GM18867 (cell line): ENCODE results near the gene ALOX15B.
"Not testable (repeated sequence)": the region's sequence is repeated elsewhere in the genome, so short reads cannot be mapped to it uniquely, and the experiment has no call there.

ENCODE experiments used
- ATAC-seq: cut with Tn5 transposase; IDR thresholded peaks from one replicate; pipeline ENCODE4 v1.9.1; 2021; ENCODE audit warnings: mild to moderate bottlenecking, moderate library complexity; ENCODE audit not compliant: unreplicated experiment

The ALOX15B gene

DNA sequence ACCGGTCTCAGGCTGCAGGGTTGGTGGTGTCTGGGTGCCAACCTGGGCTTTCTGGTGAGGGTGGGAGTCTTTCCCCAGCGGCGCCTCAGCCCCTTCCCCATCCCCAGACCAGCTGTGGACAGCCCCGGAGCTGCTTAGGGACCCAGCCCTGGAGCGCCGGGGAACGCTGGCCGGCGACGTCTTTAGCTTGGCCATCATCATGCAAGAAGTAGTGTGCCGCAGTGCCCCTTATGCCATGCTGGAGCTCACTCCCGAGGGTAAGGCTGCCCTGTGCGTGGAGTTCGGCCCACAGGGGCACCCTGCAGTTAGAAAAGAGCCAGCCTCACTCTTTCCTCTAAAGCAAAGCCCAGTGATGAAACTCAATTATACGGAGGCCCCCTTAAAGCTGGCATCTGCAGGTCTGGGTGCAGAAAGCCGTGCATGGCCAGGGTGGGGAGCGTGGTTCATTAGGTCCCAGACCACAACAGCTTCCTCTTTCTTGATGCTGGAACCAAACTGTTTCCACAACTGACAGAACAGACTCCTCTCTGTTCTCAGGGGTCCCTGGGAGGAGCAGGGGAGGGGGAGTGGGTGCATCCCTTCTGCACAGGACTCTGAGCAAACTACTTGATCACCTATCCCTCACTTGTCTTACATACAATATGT, 25.7 kb upstream of the ALOX15B start:
- ATAC-seq = no peak

- ATAC-seq = no peak
Observed at GRCh38 chr17:8013731-8014557, 24.9 kb upstream of the ALOX15B start.

DNA sequence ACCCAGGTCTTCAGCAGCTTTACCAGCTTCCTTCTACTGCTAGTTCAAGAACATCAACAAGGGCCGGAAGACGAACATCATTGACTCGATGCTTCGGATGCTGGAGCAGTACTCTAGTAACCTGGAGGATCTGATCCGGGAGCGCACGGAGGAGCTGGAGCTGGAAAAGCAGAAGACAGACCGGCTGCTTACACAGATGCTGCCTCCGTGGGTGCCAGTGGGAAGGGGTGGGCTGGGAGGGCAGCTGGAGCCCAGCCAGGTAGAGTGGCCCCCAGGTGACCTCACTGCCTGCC, 24.4 kb upstream of the ALOX15B start:
- no peak for ATAC-seq

DNA sequence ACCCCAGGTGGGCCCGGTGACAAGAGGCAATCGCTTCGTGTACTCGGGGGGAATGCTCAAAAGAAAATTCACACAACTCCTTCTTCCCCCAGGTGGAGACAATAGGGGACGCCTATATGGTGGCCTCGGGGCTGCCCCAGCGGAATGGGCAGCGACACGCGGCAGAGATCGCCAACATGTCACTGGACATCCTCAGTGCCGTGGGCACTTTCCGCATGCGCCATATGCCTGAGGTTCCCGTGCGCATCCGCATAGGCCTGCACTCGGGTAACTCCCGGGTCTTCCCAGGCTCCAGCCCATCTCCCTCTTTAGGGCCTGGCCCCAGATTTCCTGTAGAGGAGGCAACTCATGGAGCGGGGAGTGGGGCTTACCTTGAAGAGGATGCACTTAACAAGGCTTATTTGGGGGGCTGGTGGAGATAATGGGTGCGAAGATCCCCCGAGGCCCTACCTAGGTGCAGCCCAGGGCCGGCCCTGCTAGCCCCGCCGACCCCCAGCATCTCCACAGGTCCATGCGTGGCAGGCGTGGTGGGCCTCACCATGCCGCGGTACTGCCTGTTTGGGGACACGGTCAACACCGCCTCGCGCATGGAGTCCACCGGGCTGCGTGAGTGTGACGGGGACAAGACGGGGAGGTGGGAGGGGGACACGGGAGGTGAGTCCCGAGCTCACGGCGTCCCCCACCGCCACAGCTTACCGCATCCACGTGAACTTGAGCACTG, 23.5 kb upstream of the ALOX15B start:
- no peak for ATAC-seq

- ATAC-seq = no peak
Observed at GRCh38 chr17:8015957-8016631, 22.8 kb upstream of the ALOX15B start.

GRCh38 chr17:8016632-8017424, 22.0 kb upstream of the ALOX15B start:
- ATAC-seq = no peak

GRCh38 chr17:8018436-8018835, 20.4 kb upstream of the ALOX15B start:
- ATAC-seq = no peak

- ATAC-seq = no peak
Observed at GRCh38 chr17:8019166-8019565, 19.7 kb upstream of the ALOX15B start.

GRCh38 chr17:8019665-8020650, 18.9 kb upstream of the ALOX15B start:
- no peak for ATAC-seq

DNA sequence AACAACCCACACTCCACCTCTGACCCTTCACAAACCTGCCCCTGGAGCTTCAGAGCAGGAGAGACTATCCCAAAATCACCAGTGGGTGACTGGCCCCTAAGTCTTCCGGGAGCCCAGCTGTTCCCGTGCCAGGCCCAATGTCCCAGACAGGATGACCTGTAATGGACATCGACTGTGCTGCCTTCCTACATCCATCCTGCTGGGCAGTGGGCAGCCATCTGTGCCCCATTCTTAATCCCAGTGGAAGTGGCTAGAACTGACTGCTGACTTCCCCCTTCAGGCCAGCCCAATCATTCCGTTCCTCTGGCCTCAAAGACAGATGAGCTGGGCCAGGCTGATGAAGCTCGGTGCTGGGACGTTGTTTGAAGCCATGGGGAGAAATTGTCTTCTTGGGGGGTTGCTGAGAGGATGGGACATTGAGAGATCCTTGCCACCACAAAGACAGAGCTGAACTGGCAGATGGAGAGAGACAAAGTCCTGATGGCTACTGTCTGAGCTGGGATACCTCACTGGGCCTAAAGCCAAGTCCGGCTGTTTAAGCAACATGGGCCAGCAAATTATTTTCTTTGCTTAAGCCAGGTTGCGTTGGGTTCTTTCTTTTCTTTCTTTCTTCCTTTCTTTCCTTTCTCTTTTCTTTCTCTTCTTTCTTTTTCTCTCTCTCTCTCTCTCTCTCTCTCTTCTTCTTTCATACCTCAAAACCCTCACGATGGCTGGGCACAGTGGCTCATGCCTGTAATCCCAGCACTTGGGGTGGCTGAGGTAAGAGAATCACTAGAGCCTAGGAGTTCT, 17.9 kb upstream of the ALOX15B start:
- ATAC-seq = no peak

GRCh38 chr17:8021565-8022359, 17.1 kb upstream of the ALOX15B start:
- no peak for ATAC-seq

DNA sequence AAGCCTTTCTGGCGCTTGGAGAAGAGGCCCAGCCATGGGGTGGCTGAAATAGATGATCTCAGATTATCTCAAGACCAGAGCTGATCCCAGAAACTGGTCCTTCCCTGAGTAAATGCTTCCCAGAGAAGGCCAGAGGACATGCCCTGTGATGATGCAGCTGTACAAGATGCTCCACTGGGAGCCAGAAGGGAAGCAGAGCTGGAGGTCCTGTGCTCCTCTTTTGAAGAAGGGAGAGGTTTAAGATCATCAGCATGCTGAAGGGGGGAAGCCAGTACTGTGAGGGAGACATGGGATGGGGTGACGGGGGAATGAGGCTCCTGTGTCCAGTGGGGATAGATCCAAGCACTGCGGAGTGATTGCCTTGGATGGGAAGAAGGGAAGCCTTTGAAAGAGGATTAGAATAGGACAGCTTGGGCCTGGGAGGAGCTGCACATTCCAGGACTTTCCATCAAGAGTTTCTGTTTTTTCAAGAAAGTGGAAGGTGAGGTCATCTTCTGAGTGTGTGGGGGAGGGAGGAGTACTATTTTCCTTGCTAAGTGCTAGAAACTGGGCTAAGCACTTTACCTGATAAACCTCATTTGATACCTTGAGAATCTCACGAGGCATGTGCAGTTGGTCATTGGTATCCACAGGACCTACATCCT, 16.4 kb upstream of the ALOX15B start:
- no peak for ATAC-seq

DNA sequence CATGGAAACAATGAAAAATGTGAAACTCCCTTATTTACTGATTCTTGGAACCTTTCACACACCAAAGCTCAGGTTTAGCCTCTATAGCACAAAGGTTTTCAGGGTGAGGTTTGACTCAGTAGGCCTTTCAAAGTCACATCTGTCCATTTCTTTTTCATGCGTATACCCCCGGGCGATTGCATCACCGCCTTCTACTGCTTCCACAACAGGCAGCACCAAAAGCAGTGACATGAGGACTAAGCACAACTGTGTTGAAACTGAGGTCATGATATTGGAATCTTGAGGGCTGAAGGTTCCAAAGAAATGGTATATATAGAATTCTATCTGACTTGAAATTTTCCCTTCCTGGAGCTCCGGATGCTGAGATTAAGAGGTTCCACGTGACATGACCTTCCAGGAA, 14.7 kb upstream of the ALOX15B start:
- not testable (repeated sequence) for ATAC-seq

DNA sequence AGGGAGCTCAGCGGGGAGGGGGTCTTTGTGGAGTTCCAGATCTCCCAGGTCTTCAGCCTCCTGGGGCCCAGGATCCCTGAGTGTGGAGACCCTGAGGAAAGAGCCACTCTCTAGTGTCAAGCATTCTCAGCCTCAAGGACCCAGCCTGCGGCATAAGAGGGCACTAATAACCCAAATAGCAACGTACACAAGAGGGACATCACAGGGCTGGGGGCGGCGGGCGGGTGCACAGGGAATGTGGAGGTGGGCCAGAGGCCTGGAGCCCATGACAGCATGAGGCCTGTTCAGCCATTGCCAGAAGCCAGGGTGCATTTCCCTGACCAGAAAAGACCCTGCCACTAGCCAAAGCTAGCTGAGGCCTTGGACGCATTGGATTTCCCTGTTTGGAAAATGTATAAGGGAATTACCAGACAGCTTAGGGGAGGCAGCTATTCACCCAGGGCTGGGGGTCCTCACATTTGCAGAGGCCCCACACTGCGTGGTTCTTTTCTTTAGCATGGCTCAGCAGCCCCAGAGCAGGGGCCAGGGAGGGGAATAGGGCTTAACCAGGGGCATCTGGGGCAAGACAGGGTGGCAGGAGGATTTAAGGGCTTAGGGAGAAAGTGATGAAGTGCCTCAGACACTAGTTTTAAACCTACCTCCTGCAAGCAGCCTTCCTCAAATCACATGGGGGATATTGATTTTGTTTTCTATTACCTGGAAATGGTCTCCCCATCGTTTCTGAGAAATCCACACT, 13.5 kb upstream of the ALOX15B start:
- no peak for ATAC-seq

DNA sequence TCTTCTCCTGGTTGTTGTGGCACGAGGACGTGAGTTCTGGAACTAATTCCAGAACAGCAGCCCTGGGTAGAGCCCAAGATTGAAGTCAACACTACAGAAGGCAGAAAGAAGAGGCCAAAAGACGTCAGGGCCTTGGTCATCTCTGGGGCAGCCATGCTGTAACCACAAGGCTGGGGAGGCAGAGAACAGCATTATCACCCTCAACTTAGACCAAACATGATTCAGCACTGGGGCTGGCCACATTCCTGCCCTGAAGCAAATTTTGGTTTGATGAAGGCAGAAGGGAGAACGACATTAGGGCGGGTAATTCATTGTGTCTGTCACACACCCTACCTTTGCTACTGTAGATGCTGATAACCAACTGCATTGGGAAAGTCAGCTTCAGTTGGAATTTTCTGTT, 9.7 kb upstream of the ALOX15B start:
- no peak for ATAC-seq

DNA sequence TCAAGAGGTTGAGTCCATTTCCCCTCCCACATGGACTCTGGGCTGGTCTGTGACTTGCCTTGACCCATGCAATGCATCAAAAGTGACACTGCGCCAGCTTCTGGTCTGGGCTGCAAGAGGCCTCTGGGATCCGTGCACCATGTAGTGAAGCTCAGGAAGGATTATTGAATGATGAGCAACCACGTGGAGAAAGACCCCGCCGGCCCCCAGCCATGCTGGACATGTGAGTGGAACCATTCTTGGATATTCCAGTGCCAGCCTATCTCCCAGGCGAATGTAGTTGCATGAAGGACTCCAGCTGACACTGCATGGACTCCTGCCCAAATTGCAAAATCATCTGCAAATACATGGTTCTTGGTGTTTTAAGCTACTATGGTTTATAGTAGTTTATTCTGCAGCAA, 7.6 kb upstream of the ALOX15B start:
- no peak for ATAC-seq

- ATAC-seq = no peak
Observed at GRCh38 chr17:8031950-8032349, 6.9 kb upstream of the ALOX15B start.
